ENCODE data around the gene CEACAM16. TPM values are rescaled to one million over a fixed set of nuclear protein-coding genes. Genes with fewer than 3 reads are reported as not detected.

Gene CEACAM16
- total RNA-seq, 1 experiment from 2014 or later: not detected

DNA sequence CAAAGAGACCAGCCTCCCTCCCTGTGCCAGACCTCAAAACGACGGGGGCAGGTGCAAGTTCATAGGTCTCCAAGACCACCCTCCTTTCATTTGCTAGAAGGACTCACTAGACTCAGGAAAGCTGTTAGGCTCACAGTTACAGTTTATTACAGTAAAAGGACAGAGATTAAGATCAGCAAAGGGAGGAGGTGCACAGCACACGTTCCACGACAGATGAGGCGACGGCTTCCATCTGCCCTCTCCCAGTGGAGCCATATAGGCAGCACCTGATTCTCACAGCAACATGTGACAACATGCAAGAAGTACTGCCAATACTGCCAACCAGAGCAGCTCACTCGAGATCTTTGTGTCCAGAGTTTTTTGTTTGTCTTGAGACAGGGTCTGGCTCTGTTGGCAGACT, 37.0 kb upstream of the CEACAM16 start:
- H4K20me1 ChIP-seq (ENCODE audit: low read length): no peaks in the 10 kb centered on the region
- TF ChIP-seq EZH2 (IDR thresholded peaks at IDR 0.05; ENCODE audit: low read length, unreplicated experiment) (no peak), EZH2phosphoT487 (IDR thresholded peaks at IDR 0.05; ENCODE audit: borderline replicate concordance, low read length) (no peak)
- TF ChIP-seq, protein P1, sequence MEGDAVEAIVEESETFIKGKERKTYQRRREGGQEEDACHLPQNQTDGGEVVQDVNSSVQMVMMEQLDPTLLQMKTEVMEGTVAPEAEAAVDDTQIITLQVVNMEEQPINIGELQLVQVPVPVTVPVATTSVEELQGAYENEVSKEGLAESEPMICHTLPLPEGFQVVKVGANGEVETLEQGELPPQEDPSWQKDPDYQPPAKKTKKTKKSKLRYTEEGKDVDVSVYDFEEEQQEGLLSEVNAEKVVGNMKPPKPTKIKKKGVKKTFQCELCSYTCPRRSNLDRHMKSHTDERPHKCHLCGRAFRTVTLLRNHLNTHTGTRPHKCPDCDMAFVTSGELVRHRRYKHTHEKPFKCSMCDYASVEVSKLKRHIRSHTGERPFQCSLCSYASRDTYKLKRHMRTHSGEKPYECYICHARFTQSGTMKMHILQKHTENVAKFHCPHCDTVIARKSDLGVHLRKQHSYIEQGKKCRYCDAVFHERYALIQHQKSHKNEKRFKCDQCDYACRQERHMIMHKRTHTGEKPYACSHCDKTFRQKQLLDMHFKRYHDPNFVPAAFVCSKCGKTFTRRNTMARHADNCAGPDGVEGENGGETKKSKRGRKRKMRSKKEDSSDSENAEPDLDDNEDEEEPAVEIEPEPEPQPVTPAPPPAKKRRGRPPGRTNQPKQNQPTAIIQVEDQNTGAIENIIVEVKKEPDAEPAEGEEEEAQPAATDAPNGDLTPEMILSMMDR (conservative IDR thresholded peaks at IDR 0.05; ENCODE audit: low read depth, low read length): no peak
- H3K4me2 ChIP-seq (ENCODE audit: low read length): no peak overlapping the region
- ChIA-PET POLR2A (ENCODE audit: unreplicated experiment) (interaction anchor here (0.7 kb wide), 1 partner anchor 73 kb away, joined by 6 read pairs; no protein-coding TSS in a partner anchor), CTCF (no interaction called here)
- no peak overlapping the region for H3K9ac ChIP-seq (ENCODE audit: low read length)
- intact Hi-C loops (cut with micrococcal nuclease): no loop called here
- 0 out of 2 replicates have a peak, but pooled peaks cover 3% of the 10 kb centered on the region for H3K4me1 ChIP-seq (ENCODE audit: insufficient read depth, low read length)
- H2AFZ ChIP-seq (ENCODE audit: low read length): no peak overlapping the region
- ATAC-seq (no peak), DNase-seq (no peak)
- no peaks in the 10 kb centered on the region for H3K27me3 ChIP-seq (ENCODE audit: low read length)
- H3K4me3 ChIP-seq (ENCODE audit: low read length): no peak overlapping the region
- H3K9me2 ChIP-seq (replicated peaks; ENCODE audit: low read length): no peaks in the 10 kb centered on the region
- H3K79me2 ChIP-seq (ENCODE audit: low read length): no peaks in the 10 kb centered on the region
- H3K36me3 ChIP-seq (ENCODE audit: low read depth, low read length): peaks cover 50% of the 10 kb centered on the region
- BruUV-seq (replicated peaks): TSS peak; percentile 14
- H3K9me3 ChIP-seq (ENCODE audit: low read length): no peaks in the 10 kb centered on the region
- H3F3A ChIP-seq (ENCODE audit: low read length, unreplicated experiment): no peaks in the 10 kb centered on the region
- no peak overlapping the region for H3K27ac ChIP-seq (ENCODE audit: low read length)

- Histone ChIP-seq H3K36me3 (ENCODE audit: low read depth, low read length) (peaks cover 44% of the 10 kb centered on the region), H3K9me2 (replicated peaks; ENCODE audit: low read length) (no peaks in the 10 kb centered on the region), H2AFZ (ENCODE audit: low read length) (no peak overlapping the region), H3K27me3 (ENCODE audit: low read length) (no peaks in the 10 kb centered on the region), H3K4me1 (ENCODE audit: insufficient read depth, low read length) (0 out of 2 replicates have a peak, but pooled peaks cover 3% of the 10 kb centered on the region), H4K20me1 (ENCODE audit: low read length) (no peaks in the 10 kb centered on the region), H3F3A (ENCODE audit: low read length, unreplicated experiment) (no peaks in the 10 kb centered on the region), H3K79me2 (ENCODE audit: low read length) (no peaks in the 10 kb centered on the region), H3K4me2 (ENCODE audit: low read length) (no peak overlapping the region), H3K9ac (ENCODE audit: low read length) (no peak overlapping the region), H3K9me3 (ENCODE audit: low read length) (no peaks in the 10 kb centered on the region), H3K4me3 (ENCODE audit: low read length) (no peak overlapping the region), H3K27ac (ENCODE audit: low read length) (no peak overlapping the region)
- CTCF ChIA-PET: no interaction called here
- intact Hi-C loops (cut with micrococcal nuclease): no loop called here
- BruUV-seq (replicated peaks): no TSS peak
- POLR2A ChIA-PET (ENCODE audit: unreplicated experiment): interaction anchor here (0.6 kb wide), 1 partner anchor 52 kb away, joined by 6 read pairs; no protein-coding TSS in a partner anchor
- DNase-seq (no peak), ATAC-seq (no peak)
- TF ChIP-seq EZH2 (IDR thresholded peaks at IDR 0.05; ENCODE audit: low read length, unreplicated experiment): no peak
- TF ChIP-seq, protein P1 (conservative IDR thresholded peaks at IDR 0.05; ENCODE audit: low read depth, low read length): no peak
- no peak for TF ChIP-seq EZH2phosphoT487 (IDR thresholded peaks at IDR 0.05; ENCODE audit: borderline replicate concordance, low read length)
Observed at GRCh38 chr19:44662691-44663385, 36.1 kb upstream of the CEACAM16 start.

DNA sequence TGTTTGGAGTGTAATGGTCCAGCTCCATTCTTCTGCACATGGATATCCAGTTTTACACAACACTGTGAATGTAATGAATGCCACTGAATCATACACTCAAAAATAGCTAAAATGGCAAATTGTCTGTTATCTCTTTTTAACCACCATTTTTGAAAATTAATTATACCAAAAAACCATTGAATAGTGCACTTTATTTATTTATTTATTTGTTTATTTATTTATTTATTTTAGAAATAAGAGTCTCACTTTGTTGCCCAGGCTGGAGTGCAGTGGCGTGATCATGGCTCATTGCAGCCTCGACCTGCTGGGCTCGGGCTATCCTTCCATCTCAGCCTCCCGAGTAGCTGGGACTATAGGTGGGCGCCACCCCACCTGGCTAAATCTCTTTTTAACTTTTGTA, 35.0 kb upstream of the CEACAM16 start:
- Histone ChIP-seq H3K4me3 (ENCODE audit: low read length) (no peak overlapping the region), H3K36me3 (ENCODE audit: low read depth, low read length) (peaks cover 33% of the 10 kb centered on the region), H3K9me3 (ENCODE audit: low read length) (no peaks in the 10 kb centered on the region), H3F3A (ENCODE audit: low read length, unreplicated experiment) (no peaks in the 10 kb centered on the region), H4K20me1 (ENCODE audit: low read length) (no peaks in the 10 kb centered on the region), H2AFZ (ENCODE audit: low read length) (no peak overlapping the region), H3K4me2 (ENCODE audit: low read length) (no peak overlapping the region), H3K9me2 (replicated peaks; ENCODE audit: low read length) (no peaks in the 10 kb centered on the region), H3K27ac (ENCODE audit: low read length) (no peak overlapping the region), H3K4me1 (ENCODE audit: insufficient read depth, low read length) (0 out of 2 replicates have a peak, but pooled peaks cover 3% of the 10 kb centered on the region), H3K27me3 (ENCODE audit: low read length) (no peaks in the 10 kb centered on the region), H3K79me2 (ENCODE audit: low read length) (no peaks in the 10 kb centered on the region), H3K9ac (ENCODE audit: low read length) (no peak overlapping the region)
- intact Hi-C loops (cut with micrococcal nuclease): no loop called here
- ATAC-seq: no peak
- BruUV-seq (replicated peaks): no TSS peak
- TF ChIP-seq EZH2phosphoT487 (IDR thresholded peaks at IDR 0.05; ENCODE audit: borderline replicate concordance, low read length) (no peak), EZH2 (IDR thresholded peaks at IDR 0.05; ENCODE audit: low read length, unreplicated experiment) (no peak)
- TF ChIP-seq, protein P1 (conservative IDR thresholded peaks at IDR 0.05; ENCODE audit: low read depth, low read length): no peak
- ChIA-PET POLR2A (ENCODE audit: unreplicated experiment) (no interaction called here), CTCF (interaction anchor here (0.7 to 1.0 kb wide), 2 partner anchors 10 to 81 kb away, joined by 3 to 4 read pairs; no protein-coding TSS in a partner anchor)
- DNase-seq: no peak

Data from PC-3 (cell line).